ENCODE measurements around the gene GDF7.

The GDF7 gene

GRCh38 chr2:20666304-20667150 is at the start of gene GDF7:
Gene GDF7 (plus strand): TSS chr2:20667144. CDS start chr2:20667240, 96 bp downstream.
- DNase-seq: no peak

GRCh38 chr2:20617892-20618467 is 49.0 kb upstream of the GDF7 start:
- DNase-seq: no peak

GRCh38 chr2:20618468-20618885 is 48.5 kb upstream of the GDF7 start:
- no peak for DNase-seq

GRCh38 chr2:20618886-20619521 is 47.9 kb upstream of the GDF7 start:
- no peak for DNase-seq

GRCh38 chr2:20619624-20620024 is 47.3 kb upstream of the GDF7 start:
- no peak for DNase-seq

GRCh38 chr2:20620271-20620681 is 46.7 kb upstream of the GDF7 start:
- no peak for DNase-seq

GRCh38 chr2:20620696-20621365 is 46.1 kb upstream of the GDF7 start:
- DNase-seq: no peak

GRCh38 chr2:20621366-20622295 is 45.3 kb upstream of the GDF7 start:
- DNase-seq: no peak

- DNase-seq: no peak
Observed at GRCh38 chr2:20622296-20622686, 44.7 kb upstream of the GDF7 start.

GRCh38 chr2:20622731-20623130 is 44.2 kb upstream of the GDF7 start:
- peak; percentile 92 for DNase-seq

- no peak for DNase-seq
Observed at GRCh38 chr2:20623241-20623640, 43.7 kb upstream of the GDF7 start.

- no peak for DNase-seq
Observed at GRCh38 chr2:20623741-20624155, 43.2 kb upstream of the GDF7 start.

GRCh38 chr2:20624156-20624883 is 42.6 kb upstream of the GDF7 start:
- DNase-seq: no peak

GRCh38 chr2:20624884-20625485 is 42.0 kb upstream of the GDF7 start:
- DNase-seq: no peak

GRCh38 chr2:20625491-20626391 is 41.2 kb upstream of the GDF7 start:
- DNase-seq: no peak

- DNase-seq: no peak
Observed at GRCh38 chr2:20626392-20626697, 40.6 kb upstream of the GDF7 start.

- DNase-seq: no peak
Observed at GRCh38 chr2:20626698-20627513, 40.0 kb upstream of the GDF7 start.

- no peak for DNase-seq
Observed at GRCh38 chr2:20627712-20628380, 39.1 kb upstream of the GDF7 start.

GRCh38 chr2:20629181-20629580 is 37.8 kb upstream of the GDF7 start:
- DNase-seq: no peak

Measured in NCI-H2171 (cell line).